ENCODE measurements around the gene PRSS38.
A peak's percentile ranks its signal among the peaks of the same experiment; 100 is the strongest.
"Not testable (repeated sequence)": the region's sequence is repeated elsewhere in the genome, so short reads cannot be mapped to it uniquely, and the experiment has no call there.

The PRSS38 gene

DNA sequence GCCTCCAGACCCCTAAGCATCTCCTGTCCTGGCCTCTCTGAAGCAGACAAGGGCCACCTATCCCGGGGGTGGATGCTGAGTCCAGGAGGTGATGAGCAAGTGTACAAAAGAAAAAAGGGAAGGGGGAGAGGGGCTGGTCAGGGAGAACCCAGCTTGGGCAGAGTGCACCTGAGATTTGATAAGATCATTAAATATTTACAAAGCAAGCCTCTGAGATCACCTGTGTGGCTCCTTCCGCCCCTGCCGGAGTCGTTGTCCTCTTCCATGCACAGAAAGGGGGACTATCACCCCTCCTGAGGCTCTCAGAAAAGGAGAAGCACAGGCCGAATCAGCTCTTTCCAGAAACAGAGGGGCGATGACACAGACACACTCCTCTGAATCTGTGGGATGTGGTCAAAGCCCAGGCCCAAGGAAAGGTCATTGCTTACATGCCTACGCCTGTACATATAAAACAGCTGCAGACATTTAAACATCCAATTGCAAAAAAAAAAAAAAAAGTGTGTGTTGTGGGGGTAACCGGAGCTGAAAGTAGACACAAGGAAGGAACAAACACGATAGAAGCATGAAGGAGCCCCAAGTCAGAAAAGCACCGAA, 30.9 kb downstream of the PRSS38 start:
- no peak for DNase-seq

- not testable (repeated sequence) for DNase-seq
Measured at GRCh38 chr1:227847046-227847445, 31.6 kb downstream of the PRSS38 start.

GRCh38 chr1:227848430-227848932, 33.0 kb downstream of the PRSS38 start:
- no peak for DNase-seq

GRCh38 chr1:227849251-227849650, 33.8 kb downstream of the PRSS38 start:
- DNase-seq: no peak

GRCh38 chr1:227854189-227854588, 38.7 kb downstream of the PRSS38 start:
- no peak for DNase-seq

DNA sequence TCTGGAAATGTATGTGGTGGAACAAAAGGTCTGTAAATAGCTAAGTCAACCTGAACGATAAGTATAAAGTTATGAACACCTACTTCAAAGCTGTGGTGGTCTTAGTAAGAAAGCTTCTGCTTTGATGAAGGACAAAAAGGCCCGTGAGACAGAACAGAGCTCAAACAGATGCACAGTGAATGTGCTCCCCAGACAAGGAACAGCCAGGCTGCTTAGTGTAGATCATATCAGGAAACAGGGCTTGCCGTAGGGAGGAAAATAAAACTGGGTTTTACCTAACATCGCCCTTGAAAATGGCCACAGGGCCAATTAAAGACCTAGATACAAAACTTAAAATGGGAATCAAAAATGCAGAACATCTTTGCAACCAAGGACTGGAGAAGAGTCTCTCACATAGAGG, 40.2 kb downstream of the PRSS38 start:
- DNase-seq: no peak

GRCh38 chr1:227856147-227856858, 40.8 kb downstream of the PRSS38 start:
- DNase-seq: no peak

GRCh38 chr1:227864882-227865281, 49.4 kb downstream of the PRSS38 start:
- DNase-seq: no peak

DNA sequence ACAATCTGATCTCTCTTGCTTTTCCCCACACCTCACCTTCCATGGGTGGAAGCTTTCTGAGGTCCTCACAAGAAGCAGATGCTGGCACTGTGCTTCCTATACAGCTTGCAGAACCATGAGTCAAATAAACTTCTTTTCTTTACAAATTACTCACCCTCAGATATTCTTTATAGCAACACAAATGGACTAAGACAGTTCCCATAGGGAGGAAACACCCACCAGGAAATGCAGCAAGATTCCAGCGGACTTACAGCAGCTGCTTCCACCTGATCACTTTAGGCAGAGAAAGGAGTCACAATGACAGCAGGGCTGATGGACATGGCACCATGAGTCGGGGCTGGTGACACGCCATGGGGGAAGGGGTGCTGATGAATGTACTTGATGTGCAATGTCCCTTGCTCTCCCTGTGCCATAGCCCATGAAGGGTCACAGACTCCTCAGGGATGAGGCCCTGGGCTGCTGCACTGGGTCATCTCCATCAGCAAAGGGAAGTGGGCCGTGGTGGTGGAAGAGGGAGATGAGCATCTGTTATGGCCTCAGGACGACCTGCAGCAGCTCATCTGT, 53.9 kb downstream of the PRSS38 start:
- no peak for DNase-seq

DNA sequence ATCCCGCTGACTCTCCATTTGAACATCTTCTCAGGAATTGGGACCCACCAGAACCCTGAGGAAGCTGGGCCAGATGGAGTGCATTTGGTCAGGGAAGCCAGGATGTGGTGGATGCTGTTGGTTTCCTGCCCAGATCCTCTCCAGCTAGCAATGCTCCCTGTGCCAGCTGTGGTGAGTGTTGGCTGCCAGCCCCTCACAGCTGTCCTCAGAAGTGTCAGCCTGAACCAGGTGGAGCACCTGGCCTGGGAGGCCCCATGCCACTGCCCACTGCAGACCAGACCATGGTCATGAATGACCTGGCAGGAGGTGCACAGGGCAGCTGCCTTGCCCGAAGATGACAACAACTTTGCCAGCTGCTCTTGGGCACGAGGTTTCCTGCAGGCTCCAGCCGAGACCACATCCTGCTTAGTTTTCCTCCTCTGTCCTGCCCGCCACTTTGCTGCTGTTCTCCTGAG, 54.4 kb downstream of the PRSS38 start:
- no peak for DNase-seq

- DNase-seq: no peak
Measured at GRCh38 chr1:227870366-227870765, 54.9 kb downstream of the PRSS38 start.

DNA sequence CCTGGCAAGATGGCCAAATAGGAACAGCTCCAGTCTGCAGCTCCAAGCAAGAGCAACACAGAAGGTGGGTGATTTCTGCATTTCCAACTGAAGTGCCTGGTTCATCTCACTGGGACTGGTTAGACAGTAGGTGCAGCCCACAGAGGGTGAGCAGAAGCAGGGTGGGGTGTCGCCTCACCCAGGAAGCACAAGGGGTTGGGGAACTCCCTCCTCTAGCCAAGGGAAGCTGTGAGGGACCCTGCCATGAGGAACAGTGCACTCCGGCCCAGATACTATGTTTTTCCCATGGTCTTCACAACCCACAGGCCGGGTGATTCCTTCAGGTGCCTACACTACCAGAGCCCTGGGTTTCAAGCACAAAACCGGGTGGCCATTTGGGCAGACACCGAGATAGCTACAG, 56.4 kb downstream of the PRSS38 start:
- not testable (repeated sequence) for DNase-seq

DNA sequence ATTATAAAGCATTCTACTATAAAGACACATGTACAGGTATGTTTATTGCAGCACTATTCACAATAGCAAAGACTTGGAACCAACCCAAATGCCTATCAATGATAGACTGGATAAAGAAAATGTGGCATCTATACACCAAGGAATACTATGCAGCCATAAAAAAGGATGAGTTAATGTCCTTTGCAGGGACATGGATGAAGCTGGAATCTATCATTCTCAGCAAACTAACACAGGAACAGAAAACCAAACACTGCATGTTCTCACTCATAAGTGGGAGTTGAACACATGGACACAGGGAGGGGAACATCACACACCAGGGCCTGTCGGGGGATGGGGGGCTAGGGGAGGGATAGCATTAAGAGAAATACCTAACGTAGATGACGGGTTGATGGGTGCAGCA, 62.3 kb downstream of the PRSS38 start:
- not testable (repeated sequence) for DNase-seq

DNA sequence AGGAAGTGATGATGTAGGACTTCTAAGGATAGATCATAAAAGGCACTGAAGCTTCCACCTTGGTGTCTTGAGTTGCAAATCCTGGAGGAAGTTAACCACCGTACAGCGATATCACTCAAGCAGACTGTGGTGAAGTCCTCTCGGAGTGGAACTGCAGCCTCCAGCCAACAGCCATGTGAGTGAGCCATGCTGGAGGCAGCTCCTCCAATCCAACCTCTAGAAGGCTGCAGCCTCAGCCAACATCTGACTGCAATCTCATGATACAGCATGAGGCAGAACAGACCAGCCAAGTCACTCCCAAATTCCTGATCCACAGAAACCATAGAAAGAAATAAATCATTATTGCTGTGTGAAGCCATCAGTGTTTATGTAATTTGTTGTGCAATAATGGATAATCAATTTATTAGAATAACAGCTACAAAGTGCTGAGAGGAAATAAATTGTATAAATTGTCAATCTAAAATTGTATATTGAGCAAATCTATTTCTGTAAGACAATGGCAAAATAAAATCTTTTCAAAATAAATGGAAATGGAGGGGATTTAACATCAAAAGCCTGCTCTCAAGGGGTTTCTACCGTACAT, 65.0 kb downstream of the PRSS38 start:
- DNase-seq: no peak

- DNase-seq: no peak
Measured at GRCh38 chr1:227883073-227883520, 67.6 kb downstream of the PRSS38 start.

GRCh38 chr1:227883641-227884301, 68.3 kb downstream of the PRSS38 start:
- DNase-seq: no peak

DNA sequence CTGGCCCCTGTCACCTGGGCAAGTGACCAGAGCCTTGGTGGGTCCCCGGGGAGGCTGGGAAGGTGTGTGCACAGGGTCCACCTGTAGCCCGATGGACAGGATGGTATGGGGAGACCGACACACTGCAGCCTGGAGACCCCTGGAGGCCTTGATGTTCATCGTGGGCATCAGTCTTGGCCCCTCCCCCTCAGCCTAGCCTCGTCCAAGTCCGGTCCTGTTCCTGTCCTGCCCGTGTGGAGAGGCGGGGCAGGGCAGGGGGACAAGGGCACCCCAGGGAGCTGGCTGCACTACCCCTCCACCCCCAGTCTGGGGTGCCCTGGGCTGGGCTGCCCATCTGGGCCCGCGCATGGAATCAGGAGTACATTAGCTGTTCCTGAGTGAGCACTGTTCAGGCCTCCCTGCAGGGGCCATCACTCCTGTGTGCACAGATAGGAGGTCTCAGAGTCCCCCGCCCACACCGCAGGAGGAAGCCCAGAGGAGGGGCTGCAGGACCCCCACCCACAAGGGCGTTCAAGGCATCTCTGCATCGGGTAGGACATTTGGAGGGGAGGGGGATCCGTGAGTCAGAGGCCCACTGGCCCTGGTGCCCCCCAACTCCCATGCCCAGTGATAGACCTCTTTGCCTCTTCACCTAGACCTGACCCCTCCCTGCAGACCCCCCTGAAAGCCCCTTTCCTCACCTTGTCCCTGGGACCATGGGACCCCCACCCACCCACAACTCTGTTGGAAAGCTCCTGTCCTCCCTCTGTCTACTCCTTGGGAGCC, 69.1 kb downstream of the PRSS38 start:
- no peak for DNase-seq

- DNase-seq: peak in 1 of 2 experiments; percentile 3
Measured at GRCh38 chr1:227885135-227885647, 69.7 kb downstream of the PRSS38 start.

- no peak for DNase-seq
Measured at GRCh38 chr1:227885648-227886502, 70.4 kb downstream of the PRSS38 start.

DNA sequence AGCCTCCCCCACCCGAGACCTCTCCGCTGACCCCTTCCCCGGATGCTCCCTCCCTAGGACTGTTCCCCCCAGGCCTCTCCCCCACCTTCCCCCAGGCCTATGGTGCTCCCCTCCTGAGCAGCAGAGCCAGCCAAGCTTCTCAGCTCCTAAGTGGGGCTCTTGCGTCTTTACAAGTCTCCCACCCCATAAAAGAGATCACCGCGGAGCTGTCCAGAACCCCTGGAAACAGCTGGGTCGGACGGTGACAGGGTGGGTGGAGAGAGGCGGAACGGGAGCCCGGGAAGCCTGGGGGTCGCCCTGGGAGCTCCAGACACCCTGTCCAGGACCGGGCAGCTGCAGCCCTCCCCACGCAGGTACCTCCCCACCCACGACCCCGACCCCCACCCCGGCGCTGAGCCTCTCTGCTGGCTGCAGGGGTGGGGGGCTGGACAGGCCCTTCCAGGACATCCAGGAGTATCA, 71.1 kb downstream of the PRSS38 start:
- no peak for DNase-seq

All from stimulated activated CD4-positive, alpha-beta T cell treated with anti-CD3 and anti-CD28 coated beads, Interleukin-4, amount 100 ng/mL, for 4 hours (primary cell).